Tibial artery (tissue), 4 donors: Measurements from ENCODE around the gene TLN1.
A peak's percentile ranks its signal among the peaks of the same experiment; 100 is the strongest.

Experiments used
- DNase-seq, 2 donors: peaks; one replicate each; pipeline ENCODE4 v3.0.0-alpha.2; 2019
- H3K27ac ChIP-seq, 2 donors: fragments of 200-600 bp; sonication (generic) in 1 of 2; 1 replicate in 1 of 2; 2 replicates in 1 of 2; pipeline ENCODE4 v1.5.1; 2018 to 2019; ENCODE audit warnings: mild to moderate bottlenecking in 1 of 2
- H3K27me3 ChIP-seq, 2 donors: fragments of 200-600 bp; sonication (generic) in 1 of 2; one replicate each; pipeline versions ENCODE4 v1.5.1 to v1.6.0; 2016 to 2019
- H3K36me3 ChIP-seq, 3 donors: fragments of 200-600 bp; sonication (generic) in 2 of 3; one replicate each; pipeline ENCODE4 v1.5.1; 2016 to 2019; ENCODE audit warnings: mild to moderate bottlenecking in 2 of 3
- H3K4me1 ChIP-seq, 4 donors: fragments of 200-600 bp; sonication (generic) in 2 of 4; 1 replicate in 3 of 4; 2 replicates in 1 of 4; pipeline ENCODE4 v1.5.1; 2016 to 2019
- H3K4me3 ChIP-seq, 2 donors: fragments of 200-600 bp; sonication (generic) in 1 of 2; 1 replicate in 1 of 2; 2 replicates in 1 of 2; pipeline ENCODE4 v1.5.1; 2018 to 2019; ENCODE audit warnings: mild to moderate bottlenecking in 2 of 2
- H3K9me3 ChIP-seq, 3 donors: fragments of 200-600 bp; sonication (generic) in 1 of 3; one replicate each; pipeline ENCODE4 v1.5.1; 2016 to 2019
- CTCF ChIP-seq, 2 experiments: fragments of 200-600 bp in 1 of 2; fragments of 450-650 bp in 1 of 2; IDR thresholded peaks; one replicate each; pipeline ENCODE4 v1.5.1; 2017 to 2019; ENCODE audit warnings: antibody characterized with exemption in 2 of 2, mild to moderate bottlenecking in 1 of 2, moderate library complexity in 1 of 2
- intact Hi-C: fragments of 100-400 bp; cut with DNase I; formaldehyde crosslinking; loops from one replicate; pipeline ENCODE4 v1.15.0; 2023; ENCODE audit warnings: low total_unique reads

TLN1 gene

GRCh38 chr9:35659340-35659739 is 72.7 kb downstream of the TLN1 start:
- H3K9me3 ChIP-seq = no peaks in the 10 kb centered on the region
- peak overlapping the region; percentile 99 to 100 for H3K27ac ChIP-seq
- peaks cover 0 to 56% (median 27%) of the 10 kb centered on the region in 4 donors for H3K4me1 ChIP-seq
- TF ChIP-seq CTCF (IDR thresholded peaks at IDR 0.05) = no peak
- peak overlapping the region; percentile 87 to 99 for H3K4me3 ChIP-seq
- DNase-seq = peak; percentile 67 to 89
- H3K36me3 ChIP-seq = peaks cover 15 to 35% (median 21%) of the 10 kb centered on the region in 3 donors
- no peaks in the 10 kb centered on the region for H3K27me3 ChIP-seq
- intact Hi-C loops = loop anchor here (1.0 kb wide), 1 partner anchor 73 kb away; the partner anchor contains the start of genes CREB3 and TLN1

- Histone ChIP-seq H3K27me3 (no peaks in the 10 kb centered on the region), H3K36me3 (peaks cover 15 to 35% (median 21%) of the 10 kb centered on the region in 3 donors), H3K4me3 (peak overlapping the region; percentile 87 to 99), H3K9me3 (no peaks in the 10 kb centered on the region), H3K4me1 (peaks cover 0 to 51% (median 24%) of the 10 kb centered on the region in 4 donors), H3K27ac (peak overlapping the region; percentile 99 to 100)
- DNase-seq = peak; percentile 53 to 75
- TF ChIP-seq CTCF (IDR thresholded peaks at IDR 0.05) = no peak
- intact Hi-C loops = loop anchor here (1.0 kb wide), 2 partner anchors 69 to 73 kb away; partner anchors contain the start of genes CREB3 and TLN1
Observed at GRCh38 chr9:35658968-35659220, 73.1 kb downstream of the TLN1 start.

- Histone ChIP-seq H3K9me3 (no peaks in the 10 kb centered on the region), H3K4me3 (peak within 1 kb of the TSS; percentile 87 to 99), H3K36me3 (peaks cover 15 to 35% (median 21%) of the 10 kb centered on the region in 3 donors), H3K4me1 (peaks cover 0 to 47% (median 21%) of the 10 kb centered on the region in 4 donors), H3K27me3 (no peaks in the 10 kb centered on the region), H3K27ac (peak within 1 kb of the TSS; percentile 99 to 100)
- DNase-seq = peak; percentile 80 to 92
- peak; percentile 36 to 39 for TF ChIP-seq CTCF (IDR thresholded peaks at IDR 0.05)
- intact Hi-C loops = loop anchor here (1.0 kb wide), 1 partner anchor 70 kb away; no protein-coding TSS in a partner anchor
Observed at GRCh38 chr9:35658137-35658967, 73.6 kb downstream of the TLN1 start, which contains the start of gene CCDC107. CCDC107 (plus strand) TSS chr9:35658292; CDS start chr9:35658380, 88 bp downstream.

GRCh38 chr9:35657546-35658136 is 74.4 kb downstream of the TLN1 start, which contains the start of gene RMRP:
RMRP (minus strand) TSS chr9:35658019.
- Histone ChIP-seq H3K27me3 (no peaks in the 10 kb centered on the region), H3K36me3 (peaks cover 15 to 34% (median 21%) of the 10 kb centered on the region in 3 donors), H3K9me3 (no peaks in the 10 kb centered on the region), H3K27ac (peak within 1 kb of the TSS; percentile 99 to 100), H3K4me3 (peak within 1 kb of the TSS; percentile 87 to 99), H3K4me1 (peaks cover 0 to 42% (median 21%) of the 10 kb centered on the region in 4 donors)
- peak; percentile 34 to 50 for TF ChIP-seq CTCF (IDR thresholded peaks at IDR 0.05)
- intact Hi-C loops = loop anchor here (1.0 kb wide), 1 partner anchor 71 kb away; no protein-coding TSS in a partner anchor
- peak; percentile 94 to 99 for DNase-seq

GRCh38 chr9:35656831-35657545 is 75.0 kb downstream of the TLN1 start:
- peaks cover 15 to 27% (median 21%) of the 10 kb centered on the region in 3 donors for H3K36me3 ChIP-seq
- peak overlapping the region; percentile 99 to 100 for H3K27ac ChIP-seq
- DNase-seq = peak; percentile 33 to 79
- intact Hi-C loops = no loop called here
- TF ChIP-seq CTCF (IDR thresholded peaks at IDR 0.05) = no peak
- no peaks in the 10 kb centered on the region for H3K9me3 ChIP-seq
- no peaks in the 10 kb centered on the region for H3K27me3 ChIP-seq
- H3K4me1 ChIP-seq = peaks cover 0 to 35% (median 21%) of the 10 kb centered on the region in 4 donors
- peak overlapping the region; percentile 87 to 99 for H3K4me3 ChIP-seq
